Liver (tissue), 9 donors: ENCODE data around the gene SMPD3. TPM values are rescaled to one million over a fixed set of nuclear protein-coding genes. Genes with fewer than 3 reads are reported as not detected.

ENCODE experiments used
- DNase-seq: peaks from one replicate; pipeline ENCODE4 v3.0.0-alpha.2; 2017; ENCODE audit warnings: low spot score
- H3K27ac ChIP-seq, 2 donors: one replicate each; pipeline ENCODE4 v1.7.0; 2013; ENCODE audit warnings: inconsistent platforms in 2 of 2, low read length in 2 of 2, control low read depth in 1 of 2, low read depth in 1 of 2, mild to moderate bottlenecking in 1 of 2
- H3K27me3 ChIP-seq, 4 donors: one replicate each; pipeline versions ENCODE4 v1.6.1 to v1.7.0; 2013; ENCODE audit warnings: low read length in 3 of 4, inconsistent platforms in 1 of 4, mild to moderate bottlenecking in 1 of 4, moderate library complexity in 1 of 4; ENCODE audit not compliant: control insufficient read depth in 4 of 4, insufficient read depth in 4 of 4
- H3K36me3 ChIP-seq, 4 donors: one replicate each; pipeline versions ENCODE4 v1.6.1 to v1.7.0; 2013; ENCODE audit warnings: low read length in 3 of 4, mild to moderate bottlenecking in 3 of 4, low read depth in 1 of 4, moderate library complexity in 1 of 4; ENCODE audit not compliant: control insufficient read depth in 4 of 4, insufficient read depth in 3 of 4
- H3K4me1 ChIP-seq, 4 donors: one replicate each; pipeline versions ENCODE4 v1.6.1 to v1.7.0; 2013; ENCODE audit warnings: low read length in 3 of 4, mild to moderate bottlenecking in 3 of 4, moderate library complexity in 1 of 4; ENCODE audit not compliant: control insufficient read depth in 4 of 4, insufficient read depth in 4 of 4
- H3K4me3 ChIP-seq, 3 donors: one replicate each; pipeline versions ENCODE4 v1.6.1 to v1.7.0; 2013; ENCODE audit warnings: low read length in 3 of 3, control low read depth in 1 of 3, low read depth in 1 of 3, mild to moderate bottlenecking in 1 of 3
- H3K9ac ChIP-seq, 2 donors: one replicate each; pipeline ENCODE4 v1.7.0; 2013; ENCODE audit warnings: low read length in 2 of 2, mild to moderate bottlenecking in 2 of 2, moderate library complexity in 2 of 2, control low read depth in 1 of 2, low read depth in 1 of 2
- H3K9me3 ChIP-seq, 4 donors: one replicate each; pipeline versions ENCODE4 v1.6.1 to v1.7.0; 2013; ENCODE audit warnings: low read length in 3 of 4; ENCODE audit not compliant: control insufficient read depth in 4 of 4
- EGR1 ChIP-seq, 2 donors: IDR thresholded peaks; 2 replicates each; pipeline ENCODE4 v1.6.1; 2016 to 2018; ENCODE audit warnings: antibody characterized with exemption in 2 of 2, low read depth in 2 of 2
- FOXA1 ChIP-seq: IDR thresholded peaks from 2 replicates; pipeline ENCODE4 v1.6.1; 2016; ENCODE audit warnings: antibody characterized with exemption
- GABPA ChIP-seq, 2 donors: IDR thresholded peaks in 1 of 2; conservative IDR thresholded peaks in 1 of 2; 2 replicates each; pipeline ENCODE4 v1.6.1; 2016; ENCODE audit warnings: antibody characterized with exemption in 2 of 2, mild to moderate bottlenecking in 1 of 2, moderate library complexity in 1 of 2
- HNF4A ChIP-seq, 2 donors: conservative IDR thresholded peaks; 2 replicates each; pipeline ENCODE4 v1.6.1; 2016; ENCODE audit warnings: antibody characterized with exemption in 2 of 2, mild to moderate bottlenecking in 2 of 2
- HNF4G ChIP-seq: IDR thresholded peaks from 2 replicates; pipeline ENCODE4 v1.6.1; 2016; ENCODE audit warnings: antibody characterized with exemption
- JUND ChIP-seq, 2 donors: IDR thresholded peaks; 2 replicates each; pipeline ENCODE4 v1.6.1; 2016; ENCODE audit warnings: antibody characterized with exemption in 2 of 2
- NR2F2 ChIP-seq: IDR thresholded peaks from 2 replicates; pipeline ENCODE4 v1.6.1; 2016; ENCODE audit warnings: antibody characterized with exemption
- RAD21 ChIP-seq, 2 donors: IDR thresholded peaks; 2 replicates each; pipeline ENCODE4 v1.6.1; 2016; ENCODE audit warnings: antibody characterized with exemption in 2 of 2, mild to moderate bottlenecking in 2 of 2
- RXRA ChIP-seq, 2 donors: IDR thresholded peaks; 2 replicates each; pipeline ENCODE4 v1.6.1; 2017 to 2018; ENCODE audit warnings: antibody characterized with exemption in 2 of 2, mild to moderate bottlenecking in 1 of 2
- SP1 ChIP-seq: IDR thresholded peaks from 2 replicates; pipeline ENCODE4 v1.6.1; 2018; ENCODE audit warnings: antibody characterized with exemption, mild to moderate bottlenecking
- TAF1 ChIP-seq: conservative IDR thresholded peaks from 2 replicates; pipeline ENCODE4 v1.6.1; 2016; ENCODE audit warnings: antibody characterized with exemption, mild to moderate bottlenecking
- WGBS: extraction: QIAGEN DNeasy Blood & Tissue Kit; methylation state at CpG from one replicate; pipeline ENCODE4 v1.1.7; 2013; 5-methylcytosine and 5-hydroxymethylcytosine counted together
- polyA plus RNA-seq, 2 donors: library from polyadenylated mRNA; stranded (reverse) in 1 of 2; unstranded in 1 of 2; fragments of 200-250 nt in 1 of 2; fragments of >200 nt in 1 of 2; fragmentation: Nextera tagmentation in 1 of 2; extraction: Ambion mirVana in 1 of 2; gene quantifications; one replicate each; pipeline versions ENCODE4 v1.2.1 to v1.2.3, GENCODE V29; 2013 to 2015
- total RNA-seq, 2 donors: library from RNA; depleted of rRNA; stranded (reverse); fragments of >200 nt; gene quantifications; one replicate each; pipeline ENCODE4 v1.2.3, GENCODE V29; 2014
- TF ChIP-seq, protein P1 (sequence below): IDR thresholded peaks from 2 replicates; pipeline ENCODE4 v1.6.1; 2016; ENCODE audit warnings: antibody characterized with exemption
- TF ChIP-seq, protein P2 (sequence below): IDR thresholded peaks from 2 replicates; pipeline ENCODE4 v1.6.1; 2016; ENCODE audit warnings: antibody characterized with exemption, mild to moderate bottlenecking
- TF ChIP-seq, protein P3 (sequence below): IDR thresholded peaks from 2 replicates; pipeline ENCODE4 v1.6.1; 2016; ENCODE audit warnings: antibody characterized with exemption
- donor health status: healthy.
- donor health status: healthy.
- donor health status: healthy.
- donor health status: healthy.
- donor health status: healthy.

Gene SMPD3
- total and polyA plus RNA-seq, 4 donors: 0.33 to 10.6 (median 2.7) TPM

DNA sequence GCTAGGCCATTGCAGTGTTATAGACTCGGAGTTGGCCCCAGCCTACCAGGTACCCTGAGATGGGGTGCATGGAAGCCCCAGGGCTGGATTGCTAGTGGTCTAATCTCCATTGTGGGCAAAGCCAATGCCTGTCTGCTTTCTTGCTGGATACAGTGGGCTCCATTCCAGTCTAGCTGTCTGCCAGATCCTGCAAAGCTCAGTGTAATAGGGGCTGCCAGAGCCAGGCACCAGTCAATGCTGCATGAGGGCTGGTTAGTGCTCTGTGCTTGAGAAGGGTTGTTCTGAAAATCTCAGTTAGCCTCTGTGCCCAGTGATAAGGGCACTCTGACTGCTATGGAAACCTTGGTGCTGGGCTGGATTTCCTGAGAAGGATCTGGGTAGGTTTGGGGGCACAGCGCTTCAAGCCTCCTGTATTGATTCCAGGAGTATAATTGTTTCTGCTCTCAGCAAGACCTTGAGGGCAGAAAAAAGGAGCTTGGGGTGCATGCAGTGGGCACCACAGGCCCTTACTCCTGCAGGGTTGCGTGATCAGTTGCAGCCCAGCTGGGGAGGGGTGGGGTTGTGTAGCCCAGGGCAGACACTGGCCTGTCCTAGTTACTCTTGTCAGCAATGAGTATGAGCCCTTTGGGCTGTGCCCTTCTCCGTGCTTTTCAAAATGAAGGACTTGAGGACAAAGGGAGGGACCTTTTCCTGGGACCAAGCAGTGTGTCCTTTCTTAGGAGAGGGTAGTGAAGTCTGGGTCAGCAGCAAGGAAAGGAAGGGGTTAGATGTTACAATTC, 19.0 kb downstream of the SMPD3 start (continued):
- TF ChIP-seq, protein P1, sequence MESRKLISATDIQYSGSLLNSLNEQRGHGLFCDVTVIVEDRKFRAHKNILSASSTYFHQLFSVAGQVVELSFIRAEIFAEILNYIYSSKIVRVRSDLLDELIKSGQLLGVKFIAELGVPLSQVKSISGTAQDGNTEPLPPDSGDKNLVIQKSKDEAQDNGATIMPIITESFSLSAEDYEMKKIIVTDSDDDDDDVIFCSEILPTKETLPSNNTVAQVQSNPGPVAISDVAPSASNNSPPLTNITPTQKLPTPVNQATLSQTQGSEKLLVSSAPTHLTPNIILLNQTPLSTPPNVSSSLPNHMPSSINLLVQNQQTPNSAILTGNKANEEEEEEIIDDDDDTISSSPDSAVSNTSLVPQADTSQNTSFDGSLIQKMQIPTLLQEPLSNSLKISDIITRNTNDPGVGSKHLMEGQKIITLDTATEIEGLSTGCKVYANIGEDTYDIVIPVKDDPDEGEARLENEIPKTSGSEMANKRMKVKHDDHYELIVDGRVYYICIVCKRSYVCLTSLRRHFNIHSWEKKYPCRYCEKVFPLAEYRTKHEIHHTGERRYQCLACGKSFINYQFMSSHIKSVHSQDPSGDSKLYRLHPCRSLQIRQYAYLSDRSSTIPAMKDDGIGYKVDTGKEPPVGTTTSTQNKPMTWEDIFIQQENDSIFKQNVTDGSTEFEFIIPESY: no peak
- no peak for TF ChIP-seq NR2F2

DNA sequence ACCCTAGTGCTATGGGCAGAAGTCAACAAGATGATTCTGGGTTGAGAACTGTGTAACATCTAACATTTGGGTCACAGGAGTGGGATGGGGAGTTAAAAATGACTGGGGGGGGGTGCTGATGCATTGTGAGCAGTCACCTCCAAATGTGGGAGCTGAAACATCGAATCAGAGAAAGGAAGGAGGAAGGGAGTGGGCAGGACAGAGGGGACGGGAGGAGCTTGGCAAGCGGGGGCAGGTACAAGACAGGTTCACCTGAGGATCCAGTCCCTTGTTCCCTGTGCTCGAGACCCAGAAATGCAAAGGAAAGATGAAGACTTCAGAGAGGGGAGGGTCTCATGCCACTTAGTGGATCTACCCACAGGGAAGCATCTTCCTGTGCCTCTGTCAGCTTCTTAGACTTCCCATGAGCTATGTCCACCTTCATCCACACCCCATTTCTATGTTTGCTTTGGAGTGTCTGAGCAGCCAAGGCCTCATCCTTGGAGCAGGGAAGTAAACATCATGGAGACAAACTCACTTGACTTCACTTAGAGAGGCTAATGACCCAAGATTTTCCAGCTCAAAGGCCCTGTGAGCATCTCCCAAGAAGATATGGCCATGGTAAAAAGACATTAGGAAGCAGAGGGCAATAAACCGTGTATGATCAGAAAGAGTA, 20.5 kb downstream of the SMPD3 start:
- Histone ChIP-seq H3K36me3 (no peaks in the 10 kb centered on the region), H3K27me3 (no peaks in the 10 kb centered on the region), H3K27ac (no peak overlapping the region), H3K9ac (no peak overlapping the region), H3K4me1 (no peaks in the 10 kb centered on the region), H3K4me3 (no peak overlapping the region), H3K9me3 (no peaks in the 10 kb centered on the region)
- no peak for DNase-seq
- 89% methylated on average over 5 of the region's 5 CpGs for WGBS
- TF ChIP-seq RXRA (IDR thresholded peaks at IDR 0.05) (peak in 1 of 2 donors; percentile 9), TAF1 (no peak), EGR1 (IDR thresholded peaks at IDR 0.05; ENCODE audit: low read depth in 2 of 2) (no peak), SP1 (no peak)

DNA sequence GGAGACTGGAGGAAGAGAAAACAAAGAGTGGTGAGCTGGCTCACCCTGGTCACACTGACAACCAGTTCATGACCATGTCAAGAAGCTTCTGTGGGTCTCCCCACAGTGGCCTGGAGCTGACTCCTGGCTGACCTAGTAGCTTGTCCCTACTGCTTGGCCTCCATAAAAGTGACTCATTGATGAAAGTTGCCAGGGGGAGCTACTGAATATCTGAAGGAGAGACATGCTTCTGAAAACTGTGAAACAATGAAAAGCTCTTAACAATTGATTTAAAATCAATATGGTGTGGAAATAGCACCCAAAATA, 22.0 kb downstream of the SMPD3 start:
- no peak for TF ChIP-seq TAF1
- no peak overlapping the region for H3K4me3 ChIP-seq
- H3K27me3 ChIP-seq: no peaks in the 10 kb centered on the region
- H3K9ac ChIP-seq: no peak overlapping the region
- H3K36me3 ChIP-seq: no peaks in the 10 kb centered on the region
- H3K9me3 ChIP-seq: no peaks in the 10 kb centered on the region
- no peak for DNase-seq
- H3K27ac ChIP-seq: no peak overlapping the region
- no peaks in the 10 kb centered on the region for H3K4me1 ChIP-seq

DNA sequence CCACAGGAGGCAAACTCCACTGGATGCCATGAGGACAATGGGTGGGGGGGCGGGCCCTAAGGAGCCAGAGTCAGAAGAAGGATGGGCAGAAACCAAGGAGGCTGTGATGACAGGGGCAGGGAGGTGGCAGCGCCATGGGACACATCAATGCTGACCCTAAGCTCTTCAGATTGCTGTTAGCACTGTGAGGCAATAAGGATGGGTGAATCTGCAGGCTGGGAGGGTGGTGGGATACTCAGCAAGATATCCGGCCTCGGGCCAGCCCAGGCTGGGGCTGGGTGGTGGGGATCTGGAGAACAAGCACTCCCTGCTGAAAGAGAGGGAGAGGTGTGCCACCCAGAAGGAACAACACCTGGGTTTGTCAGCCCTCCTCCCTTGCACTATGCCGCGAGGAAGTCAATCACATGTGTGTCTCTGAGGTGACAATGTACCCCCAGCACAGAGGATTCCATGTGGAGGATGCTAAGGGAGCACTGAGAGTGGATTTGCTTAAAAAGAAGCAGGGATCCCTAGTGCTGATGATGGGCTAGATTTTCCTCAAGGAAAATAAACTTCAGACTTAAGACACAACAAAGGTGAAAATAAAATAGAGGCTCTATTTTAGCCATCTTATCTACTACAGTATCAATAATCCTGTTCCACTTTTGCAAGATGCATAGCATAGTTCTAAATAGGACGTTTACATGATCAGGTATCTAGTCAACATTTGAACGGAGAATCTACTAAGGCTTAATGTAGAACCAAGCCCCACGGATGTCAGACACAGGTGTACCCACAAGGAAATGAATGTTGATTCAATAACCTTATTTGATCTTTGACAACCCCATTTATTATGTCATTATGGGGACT, 22.6 kb downstream of the SMPD3 start:
- no peak for DNase-seq
- H3K27me3 ChIP-seq: no peaks in the 10 kb centered on the region
- no peaks in the 10 kb centered on the region for H3K4me1 ChIP-seq
- H3K9me3 ChIP-seq: no peaks in the 10 kb centered on the region
- no peak overlapping the region for H3K9ac ChIP-seq
- WGBS: 68% methylated on average over 9 of the region's 9 CpGs
- no peaks in the 10 kb centered on the region for H3K36me3 ChIP-seq
- H3K27ac ChIP-seq: no peak overlapping the region
- H3K4me3 ChIP-seq: no peak overlapping the region
- TF ChIP-seq GABPA (IDR thresholded peaks at IDR 0.05 in 1 of 2, conservative IDR thresholded peaks at IDR 0.05 in 1 of 2): no peak
- TF ChIP-seq, protein P2, sequence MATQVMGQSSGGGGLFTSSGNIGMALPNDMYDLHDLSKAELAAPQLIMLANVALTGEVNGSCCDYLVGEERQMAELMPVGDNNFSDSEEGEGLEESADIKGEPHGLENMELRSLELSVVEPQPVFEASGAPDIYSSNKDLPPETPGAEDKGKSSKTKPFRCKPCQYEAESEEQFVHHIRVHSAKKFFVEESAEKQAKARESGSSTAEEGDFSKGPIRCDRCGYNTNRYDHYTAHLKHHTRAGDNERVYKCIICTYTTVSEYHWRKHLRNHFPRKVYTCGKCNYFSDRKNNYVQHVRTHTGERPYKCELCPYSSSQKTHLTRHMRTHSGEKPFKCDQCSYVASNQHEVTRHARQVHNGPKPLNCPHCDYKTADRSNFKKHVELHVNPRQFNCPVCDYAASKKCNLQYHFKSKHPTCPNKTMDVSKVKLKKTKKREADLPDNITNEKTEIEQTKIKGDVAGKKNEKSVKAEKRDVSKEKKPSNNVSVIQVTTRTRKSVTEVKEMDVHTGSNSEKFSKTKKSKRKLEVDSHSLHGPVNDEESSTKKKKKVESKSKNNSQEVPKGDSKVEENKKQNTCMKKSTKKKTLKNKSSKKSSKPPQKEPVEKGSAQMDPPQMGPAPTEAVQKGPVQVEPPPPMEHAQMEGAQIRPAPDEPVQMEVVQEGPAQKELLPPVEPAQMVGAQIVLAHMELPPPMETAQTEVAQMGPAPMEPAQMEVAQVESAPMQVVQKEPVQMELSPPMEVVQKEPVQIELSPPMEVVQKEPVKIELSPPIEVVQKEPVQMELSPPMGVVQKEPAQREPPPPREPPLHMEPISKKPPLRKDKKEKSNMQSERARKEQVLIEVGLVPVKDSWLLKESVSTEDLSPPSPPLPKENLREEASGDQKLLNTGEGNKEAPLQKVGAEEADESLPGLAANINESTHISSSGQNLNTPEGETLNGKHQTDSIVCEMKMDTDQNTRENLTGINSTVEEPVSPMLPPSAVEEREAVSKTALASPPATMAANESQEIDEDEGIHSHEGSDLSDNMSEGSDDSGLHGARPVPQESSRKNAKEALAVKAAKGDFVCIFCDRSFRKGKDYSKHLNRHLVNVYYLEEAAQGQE: no peak
- TF ChIP-seq, protein P3, sequence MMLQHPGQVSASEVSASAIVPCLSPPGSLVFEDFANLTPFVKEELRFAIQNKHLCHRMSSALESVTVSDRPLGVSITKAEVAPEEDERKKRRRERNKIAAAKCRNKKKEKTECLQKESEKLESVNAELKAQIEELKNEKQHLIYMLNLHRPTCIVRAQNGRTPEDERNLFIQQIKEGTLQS: no peak
- no peak for TF ChIP-seq HNF4G
- no peak for TF ChIP-seq RAD21 (IDR thresholded peaks at IDR 0.05)
- no peak for TF ChIP-seq FOXA1
- TF ChIP-seq, protein P1: no peak
- no peak for TF ChIP-seq JUND (IDR thresholded peaks at IDR 0.05)
- no peak for TF ChIP-seq HNF4A (conservative IDR thresholded peaks at IDR 0.05)
